Mucosa of rectum (tissue), 2 donors: ENCODE measurements around the gene ZNF511.
"Not testable (repeated sequence)": the region's sequence is repeated elsewhere in the genome, so short reads cannot be mapped to it uniquely, and the experiment has no call there.

Experiments
- H3K27ac ChIP-seq, 2 donors: one replicate each; pipeline ENCODE4 v1.7.0; 2013; ENCODE audit warnings: inconsistent platforms in 2 of 2, low read depth in 2 of 2, low read length in 2 of 2
- H3K27me3 ChIP-seq, 2 donors: one replicate each; pipeline ENCODE4 v1.7.0; 2013; ENCODE audit warnings: low read length in 2 of 2; ENCODE audit not compliant: control insufficient read depth in 2 of 2, insufficient read depth in 2 of 2
- H3K36me3 ChIP-seq, 2 donors: one replicate each; pipeline ENCODE4 v1.7.0; 2013; ENCODE audit warnings: low read length in 2 of 2; ENCODE audit not compliant: control insufficient read depth in 2 of 2, insufficient read depth in 2 of 2
- H3K4me1 ChIP-seq, 2 donors: one replicate each; pipeline ENCODE4 v1.7.0; 2013; ENCODE audit warnings: low read length in 2 of 2, mild to moderate bottlenecking in 1 of 2; ENCODE audit not compliant: control insufficient read depth in 2 of 2, insufficient read depth in 2 of 2
- H3K4me3 ChIP-seq, 2 donors: one replicate each; pipeline ENCODE4 v1.7.0; 2013; ENCODE audit warnings: low read length in 2 of 2
- H3K9ac ChIP-seq, 2 donors: one replicate each; pipeline ENCODE4 v1.7.0; 2013; ENCODE audit warnings: low read length in 2 of 2, low read depth in 1 of 2, mild to moderate bottlenecking in 1 of 2
- H3K9me3 ChIP-seq, 2 donors: one replicate each; pipeline ENCODE4 v1.7.0; 2013; ENCODE audit warnings: low read length in 2 of 2; ENCODE audit not compliant: control insufficient read depth in 2 of 2
- donor health status: healthy.
- donor health status: Normal muscosa, but diverticular disease.

ZNF511 gene

GRCh38 chr10:133312769-133313145 lies 4.0 kb downstream of the ZNF511 start:
- peaks cover 13 to 16% of the 10 kb centered on the region in 2 donors for H3K36me3 ChIP-seq

GRCh38 chr10:133313192-133313591 lies 4.5 kb downstream of the ZNF511 start:
- Histone ChIP-seq H3K9ac (no peak overlapping the region), H3K27ac (no peak overlapping the region), H3K9me3 (no peaks in the 10 kb centered on the region), H3K4me1 (peaks cover 8 to 12% of the 10 kb centered on the region in 2 donors), H3K27me3 (no peaks in the 10 kb centered on the region), H3K4me3 (no peak overlapping the region), H3K36me3 (peaks cover 13 to 16% of the 10 kb centered on the region in 2 donors)

More at GRCh38 chr10:133312769-133313145, 4.0 kb downstream of the ZNF511 start:
- Histone ChIP-seq H3K27me3 (no peaks in the 10 kb centered on the region), H3K4me3 (no peak overlapping the region), H3K9ac (no peak overlapping the region), H3K27ac (no peak overlapping the region), H3K4me1 (peaks cover 9 to 16% of the 10 kb centered on the region in 2 donors), H3K9me3 (no peaks in the 10 kb centered on the region)

- Histone ChIP-seq H3K4me3 (no peak overlapping the region), H3K9me3 (no peaks in the 10 kb centered on the region), H3K36me3 (peaks cover 12 to 16% of the 10 kb centered on the region in 2 donors), H3K4me1 (peaks cover 5 to 6% of the 10 kb centered on the region in 2 donors), H3K27ac (no peak overlapping the region), H3K9ac (no peak overlapping the region), H3K27me3 (peaks cover 0 to 8% of the 10 kb centered on the region in 2 donors)
These were observed 6.2 kb downstream of the ZNF511 start for GRCh38 chr10:133314911-133315310.

GRCh38 chr10:133315847-133316246 lies 7.1 kb downstream of the ZNF511 start:
- H3K4me1 ChIP-seq, result peaks cover 0 to 5% of the 10 kb centered on the region in 2 donors
- H3K4me3 ChIP-seq, result no peak overlapping the region
- no peak overlapping the region for H3K9ac ChIP-seq
- H3K27me3 ChIP-seq, result peaks cover 0 to 8% of the 10 kb centered on the region in 2 donors
- no peaks in the 10 kb centered on the region for H3K9me3 ChIP-seq
- no peak overlapping the region for H3K27ac ChIP-seq
- peaks cover 8 to 16% of the 10 kb centered on the region in 2 donors for H3K36me3 ChIP-seq

GRCh38 chr10:133316266-133316665 lies 7.6 kb downstream of the ZNF511 start:
- Histone ChIP-seq H3K4me1 (peaks cover 0 to 5% of the 10 kb centered on the region in 2 donors), H3K36me3 (peaks cover 8 to 16% of the 10 kb centered on the region in 2 donors), H3K27me3 (peaks cover 0 to 8% of the 10 kb centered on the region in 2 donors), H3K9me3 (no peaks in the 10 kb centered on the region), H3K4me3 (no peak overlapping the region), H3K9ac (no peak overlapping the region), H3K27ac (no peak overlapping the region)

- Histone ChIP-seq H3K27me3 (peaks cover 0 to 8% of the 10 kb centered on the region in 2 donors), H3K9me3 (no peaks in the 10 kb centered on the region), H3K4me1 (peaks cover 0 to 5% of the 10 kb centered on the region in 2 donors), H3K9ac (no peak overlapping the region), H3K27ac (no peak overlapping the region), H3K4me3 (no peak overlapping the region), H3K36me3 (peaks cover 4 to 13% of the 10 kb centered on the region in 2 donors)
These were observed 8.0 kb downstream of the ZNF511 start for GRCh38 chr10:133316732-133317131.

- peak overlapping the region; percentile 45 to 56 for H3K4me3 ChIP-seq
- H3K27ac ChIP-seq, result no peak overlapping the region
- no peaks in the 10 kb centered on the region for H3K9me3 ChIP-seq
- H3K4me1 ChIP-seq, result peaks cover 0 to 5% of the 10 kb centered on the region in 2 donors
- peaks cover 0 to 8% of the 10 kb centered on the region in 2 donors for H3K27me3 ChIP-seq
- no peaks in the 10 kb centered on the region for H3K36me3 ChIP-seq
- H3K9ac ChIP-seq, result peak overlapping the region; percentile 41 to 60
These were observed 9.9 kb downstream of the ZNF511 start for GRCh38 chr10:133318494-133319127.

- H3K27ac ChIP-seq, H3K36me3 ChIP-seq, H3K4me3 ChIP-seq, H3K9ac ChIP-seq, H3K9me3 ChIP-seq: not testable (repeated sequence)
- Histone ChIP-seq H3K27me3 (peaks cover 9 to 12% of the 10 kb centered on the region in 2 donors), H3K4me1 (peaks cover 4 to 12% of the 10 kb centered on the region in 2 donors)
These were observed 12.2 kb downstream of the ZNF511 start for GRCh38 chr10:133320852-133321422.

GRCh38 chr10:133322064-133322709 lies 13.5 kb downstream of the ZNF511 start:
- not testable (repeated sequence) for H3K9ac ChIP-seq, H3K36me3 ChIP-seq, H3K9me3 ChIP-seq, H3K27ac ChIP-seq, H3K4me3 ChIP-seq
- H3K4me1 ChIP-seq, result peaks cover 4 to 12% of the 10 kb centered on the region in 2 donors
- peaks cover 21 to 25% of the 10 kb centered on the region in 2 donors for H3K27me3 ChIP-seq

- no peaks in the 10 kb centered on the region for H3K9me3 ChIP-seq
- H3K4me3 ChIP-seq, result peak overlapping the region; percentile 46 to 55
- H3K4me1 ChIP-seq, result peaks cover 4 to 8% of the 10 kb centered on the region in 2 donors
- H3K9ac ChIP-seq, result no peak overlapping the region
- peaks cover 36 to 46% of the 10 kb centered on the region in 2 donors for H3K27me3 ChIP-seq
- H3K36me3 ChIP-seq, result no peaks in the 10 kb centered on the region
- no peak overlapping the region for H3K27ac ChIP-seq
These were observed 15.6 kb downstream of the ZNF511 start for GRCh38 chr10:133324198-133324792.
